IMR-90 (cell line): Measurements from ENCODE around the gene IGF1R. TPM values are rescaled to one million over a fixed set of nuclear protein-coding genes. Genes with fewer than 3 reads are reported as not detected.

ENCODE experiments used
- ATAC-seq: fragments of 200-7000 bp; cut with Tn5 transposase; 2 replicates; pipeline ENCODE4 v1.9.1; 2020; ENCODE audit warnings: low read depth, mild to moderate bottlenecking, moderate library complexity
- BruUV-seq: library from RNA; stranded (reverse); fragments of 400-500 nt; replicated peaks from 2 replicates; lab custom pipeline; 2021; lab: Mats Ljungman, UMichigan
- CTCF ChIA-PET: fragments of 300-600 bp; formaldehyde crosslinking; extraction: SDS; loops from one replicate; lab custom pipeline; 2021; ENCODE audit warnings: antibody characterized with exemption; lab: Yijun Ruan, JAX
- POLR2A ChIA-PET: fragments of 300-600 bp; sonication (Branson Sonifier 250); formaldehyde crosslinking; loops from one replicate; lab custom pipeline; 2022; ENCODE audit warnings: antibody characterized with exemption; ENCODE audit not compliant: unreplicated experiment; lab: Charles Lee
- DNase-seq: peaks from one replicate; pipeline ENCODE4 v3.0.0; 2013
- H2AFZ ChIP-seq: replicated peaks from 2 replicates; pipeline ENCODE3; 2013; ENCODE audit warnings: low read length, mild to moderate bottlenecking; ENCODE audit not compliant: poor library complexity
- H2AK5ac ChIP-seq: 2 replicates; pipeline ENCODE4 v1.6.1; 2013; ENCODE audit warnings: low read depth, low read length, inconsistent platforms
- H2AK9ac ChIP-seq: replicated peaks from 2 replicates; pipeline ENCODE3; 2013; ENCODE audit warnings: mild to moderate bottlenecking, low read depth, low read length, moderate library complexity; ENCODE audit not compliant: poor library complexity
- H2BK120ac ChIP-seq: 2 replicates; pipeline ENCODE4 v1.6.1; 2013; ENCODE audit warnings: low read depth, low read length, inconsistent platforms
- H2BK15ac ChIP-seq: 3 replicates; pipeline ENCODE4 v1.6.1; 2013; ENCODE audit warnings: low read depth, low read length, inconsistent platforms
- H2BK20ac ChIP-seq: 2 replicates; pipeline ENCODE4 v1.6.1; 2013; ENCODE audit warnings: low read depth, mild to moderate bottlenecking, inconsistent platforms, low read length, moderate library complexity
- H2BK5ac ChIP-seq: 2 replicates; pipeline ENCODE4 v1.6.1; 2013; ENCODE audit warnings: mild to moderate bottlenecking, low read depth, low read length, inconsistent platforms; ENCODE audit not compliant: poor library complexity, severe bottlenecking
- H3K14ac ChIP-seq: replicated peaks from 2 replicates; pipeline ENCODE4 v1.6.1; 2013; ENCODE audit warnings: low read depth, low read length, inconsistent platforms
- H3K18ac ChIP-seq: 2 replicates; pipeline ENCODE4 v1.6.1; 2013; ENCODE audit warnings: low read depth, low read length, control low read depth
- H3K23ac ChIP-seq: 2 replicates; pipeline ENCODE4 v1.6.1; 2013; ENCODE audit warnings: low read depth, low read length, inconsistent platforms
- H3K27ac ChIP-seq: 2 replicates; pipeline ENCODE4 v1.5.1; 2013; ENCODE audit warnings: mild to moderate bottlenecking, control low read depth, low read length; ENCODE audit not compliant: insufficient read depth
- H3K27me3 ChIP-seq: 2 replicates; pipeline ENCODE4 v1.6.1; 2013; ENCODE audit warnings: low read length; ENCODE audit not compliant: control insufficient read depth, insufficient read depth
- H3K36me3 ChIP-seq: 2 replicates; pipeline ENCODE4 v1.6.1; 2013; ENCODE audit warnings: low read length, mixed read lengths; ENCODE audit not compliant: control insufficient read depth, insufficient read depth
- H3K4ac ChIP-seq: 2 replicates; pipeline ENCODE4 v1.6.1; 2013; ENCODE audit warnings: low read depth, low read length, inconsistent platforms
- H3K4me1 ChIP-seq: 2 replicates; pipeline ENCODE4 v1.6.1; 2013; ENCODE audit warnings: low read length, mixed read lengths; ENCODE audit not compliant: control insufficient read depth, insufficient read depth
- H3K4me2 ChIP-seq: 2 replicates; pipeline ENCODE4 v1.6.1; 2013; ENCODE audit warnings: low read depth, mild to moderate bottlenecking, control low read depth, low read length, moderate library complexity
- H3K4me3 ChIP-seq: 2 replicates; pipeline ENCODE4 v1.5.1; 2013; ENCODE audit warnings: low read depth, mild to moderate bottlenecking, control low read depth, low read length, moderate library complexity; ENCODE audit not compliant: insufficient read depth
- H3K56ac ChIP-seq: 2 replicates; pipeline ENCODE4 v1.6.1; 2013; ENCODE audit warnings: low read length, inconsistent platforms; ENCODE audit not compliant: insufficient read depth; ENCODE audit errors: extremely low read depth
- H3K79me1 ChIP-seq, 2 experiments: 2 replicates each; pipeline ENCODE4 v1.6.1; 2013; ENCODE audit warnings: low read length in 2 of 2, inconsistent platforms in 1 of 2, low read depth in 1 of 2
- H3K9ac ChIP-seq: 2 replicates; pipeline ENCODE4 v1.6.1; 2013; ENCODE audit warnings: low read depth, low read length, control low read depth
- H3K9me1 ChIP-seq: 2 replicates; pipeline ENCODE4 v1.6.1; 2013; ENCODE audit warnings: low read length, inconsistent platforms; ENCODE audit not compliant: insufficient read depth
- H3K9me3 ChIP-seq: 2 replicates; pipeline ENCODE4 v1.6.1; 2013; ENCODE audit warnings: low read length; ENCODE audit not compliant: control insufficient read depth, insufficient read depth
- H4K20me1 ChIP-seq: 2 replicates; pipeline ENCODE4 v1.6.1; 2013; ENCODE audit warnings: low read length, inconsistent platforms; ENCODE audit not compliant: insufficient read depth
- H4K5ac ChIP-seq: 2 replicates; pipeline ENCODE4 v1.6.1; 2013; ENCODE audit warnings: mild to moderate bottlenecking, low read depth, low read length, control low read depth
- H4K8ac ChIP-seq, 2 experiments: 2 replicates each; pipeline ENCODE4 v1.6.1; 2013; ENCODE audit warnings: low read depth in 2 of 2, low read length in 2 of 2, control low read depth in 1 of 2, inconsistent platforms in 1 of 2
- H4K91ac ChIP-seq: 2 replicates; pipeline ENCODE4 v1.6.1; 2013; ENCODE audit warnings: low read depth, low read length, inconsistent platforms; ENCODE audit not compliant: insufficient read depth
- CEBPB ChIP-seq: IDR thresholded peaks from 2 replicates; pipeline ENCODE4 v1.6.1; 2012; ENCODE audit warnings: low read depth, low read length, improper control_type of control experiment
- CTCF ChIP-seq: conservative IDR thresholded peaks from 2 replicates; pipeline ENCODE4 v1.5.1; 2012; ENCODE audit warnings: mild to moderate bottlenecking, low read depth, low read length, improper control_type of control experiment
- MAFK ChIP-seq: IDR thresholded peaks from 2 replicates; pipeline ENCODE4 v1.6.1; 2012; ENCODE audit warnings: low read depth, low read length, improper control_type of control experiment
- MXI1 ChIP-seq: IDR thresholded peaks from 2 replicates; pipeline ENCODE4 v1.6.1; 2012; ENCODE audit warnings: low read depth, mild to moderate bottlenecking, low read length, moderate library complexity, borderline replicate concordance
- NFE2L2 ChIP-seq: fragments of 150-350 bp; IDR thresholded peaks from 2 replicates; pipeline ENCODE4 v1.6.1; 2016; ENCODE audit warnings: low read depth, mild to moderate bottlenecking, low read length
- RAD21 ChIP-seq: IDR thresholded peaks from 2 replicates; pipeline ENCODE4 v1.6.1; 2012; ENCODE audit warnings: low read length, improper control_type of control experiment
- RCOR1 ChIP-seq: IDR thresholded peaks from 2 replicates; pipeline ENCODE4 v1.6.1; 2012; ENCODE audit warnings: mild to moderate bottlenecking, low read length, improper control_type of control experiment; ENCODE audit not compliant: insufficient replicate concordance
- SMC3 ChIP-seq: fragments of 150-350 bp; IDR thresholded peaks from 2 replicates; pipeline ENCODE4 v1.6.1; 2016; ENCODE audit warnings: low read depth, mild to moderate bottlenecking, antibody characterized with exemption, low read length, moderate library complexity
- WGBS, 2 experiments: methylation state at CpG; one replicate each; pipeline versions ENCODE4 v1.1.5 to v1.1.7; 2013; ENCODE audit warnings: missing lambda C conversion rate in 2 of 2; ENCODE audit not compliant: insufficient read length in 1 of 2; ENCODE audit errors: extremely low coverage in 2 of 2; 5-methylcytosine and 5-hydroxymethylcytosine counted together
- dilution Hi-C: fragments of 300-500 bp; cut with HindIII; formaldehyde crosslinking; loops from one replicate; pipeline ENCODE4 v1.14.3; 2018; ENCODE audit warnings: low sequenced_read_pairs; ENCODE audit not compliant: unreplicated experiment
- in situ Hi-C: fragments of 300-500 bp; cut with MboI; formaldehyde crosslinking; loops from 3 replicates; pipeline ENCODE4 v1.14.3; 2019; ENCODE audit warnings: low sequenced_read_pairs, inconsistent platforms, mixed read lengths
- intact Hi-C: fragments of 100-400 bp; cut with micrococcal nuclease; formaldehyde crosslinking; loops from 2 replicates; pipeline ENCODE4 v1.10.0; 2022
- polyA plus RNA-seq, 3 experiments: library from polyadenylated mRNA; depleted of rRNA; stranded (reverse); fragments of >200 nt; gene quantifications; 2 replicates each; pipeline ENCODE4 v1.2.3, GENCODE V29; 2012; ENCODE audit warnings: low replicate concordance in 1 of 3
- total RNA-seq: library from RNA; depleted of rRNA; stranded (reverse); fragments of >200 nt; gene quantifications from 2 replicates; pipeline ENCODE4 v1.2.3, GENCODE V29; 2012

The IGF1R gene
- total and polyA plus RNA-seq, 2 of the 4 experiments (the other 2 are of a cell fraction), result 24.0 to 24.9 TPM

DNA sequence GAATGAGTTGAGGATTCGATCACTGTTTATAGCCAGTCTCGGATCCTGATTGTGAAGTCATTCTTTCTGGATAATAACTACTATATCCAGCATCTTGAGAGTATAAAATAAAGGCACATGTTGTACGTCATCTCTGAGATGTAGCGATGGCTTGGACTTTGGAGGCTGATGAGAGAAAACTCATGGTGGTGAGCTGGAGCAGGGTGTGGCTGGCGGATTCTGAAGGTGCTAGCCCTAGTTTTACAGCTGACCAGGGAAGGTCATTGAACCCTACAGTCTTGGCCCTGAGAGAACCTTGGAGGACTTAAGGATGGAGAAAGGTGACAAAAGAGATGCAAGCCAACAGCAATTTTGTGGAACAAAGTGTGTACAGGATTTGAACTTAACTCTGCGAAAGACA is 153.8 kb downstream of the IGF1R start:
- no TSS peak for BruUV-seq
- TF ChIP-seq RCOR1 (no peak), CTCF (no peak), MXI1 (no peak), RAD21 (no peak), SMC3 (no peak), NFE2L2 (no peak), CEBPB (no peak), MAFK (no peak)
- in situ Hi-C loops, result no loop called here
- H3K18ac ChIP-seq, result no peak overlapping the region
- H3K4me2 ChIP-seq, result no peak overlapping the region
- no peak overlapping the region for H2AK9ac ChIP-seq
- no peak overlapping the region for H4K91ac ChIP-seq
- H2BK15ac ChIP-seq, result no peak overlapping the region
- ChIA-PET POLR2A (no interaction called here), CTCF (no interaction called here)
- WGBS, 2 experiments, result 100% methylated on average over 2 of the region's 6 CpGs; no CpG with 5 or more reads in 1 of the 2 experiments
- dilution Hi-C loops, result no loop called here
- DNase-seq (no peak), ATAC-seq (no peak)
- H3K56ac ChIP-seq, result no peak overlapping the region
- no peak overlapping the region for H3K4ac ChIP-seq
- peaks cover 31% of the 10 kb centered on the region for H3K4me1 ChIP-seq
- H3K9me1 ChIP-seq, result peaks cover 44% of the 10 kb centered on the region
- no peak overlapping the region for H2BK20ac ChIP-seq
- peaks cover 65 to 95% of the 10 kb centered on the region in 2 experiments for H3K79me1 ChIP-seq
- H3K36me3 ChIP-seq, result no peaks in the 10 kb centered on the region
- H3K9me3 ChIP-seq, result no peaks in the 10 kb centered on the region
- H4K5ac ChIP-seq, result no peak overlapping the region
- intact Hi-C loops, result no loop called here
- no peak overlapping the region; the same call in 1 of the 2 replicates for H2AK5ac ChIP-seq
- no peak overlapping the region for H3K4me3 ChIP-seq
- no peak overlapping the region for H2BK120ac ChIP-seq
- H2BK5ac ChIP-seq, result no peak overlapping the region
- no peak overlapping the region for H3K23ac ChIP-seq
- no peaks in the 10 kb centered on the region for H3K27me3 ChIP-seq
- no peak overlapping the region for H4K8ac ChIP-seq
- no peak overlapping the region for H3K9ac ChIP-seq
- H4K20me1 ChIP-seq, result peaks cover 94% of the 10 kb centered on the region
- H2AFZ ChIP-seq, result no peak overlapping the region
- no peak overlapping the region for H3K14ac ChIP-seq
- no peak overlapping the region for H3K27ac ChIP-seq
